Endodermal cell (in vitro differentiated cells): ENCODE measurements around the gene ARL13A. TPM values are rescaled to one million over a fixed set of nuclear protein-coding genes. Genes with fewer than 3 reads are reported as not detected.

Experiments used
- DNase-seq: peaks from one replicate; pipeline ENCODE4 v3.0.0-alpha.2; 2017
- H3K27ac ChIP-seq: 2 replicates; pipeline ENCODE4 v1.5.1; 2013; ENCODE audit warnings: mild to moderate bottlenecking, low read depth, low read length, moderate library complexity
- H3K27me3 ChIP-seq: 2 replicates; pipeline ENCODE4 v1.6.1; 2013; ENCODE audit warnings: mild to moderate bottlenecking, low read length, moderate library complexity; ENCODE audit not compliant: insufficient read depth, control insufficient read depth, poor library complexity, severe bottlenecking
- H3K36me3 ChIP-seq: 2 replicates; pipeline ENCODE4 v1.7.0; 2013; ENCODE audit warnings: mild to moderate bottlenecking, low read length, moderate library complexity; ENCODE audit not compliant: control insufficient read depth, insufficient read depth
- H3K4me1 ChIP-seq: one replicate; pipeline ENCODE4 v1.7.0; 2013; ENCODE audit warnings: low read length; ENCODE audit not compliant: control insufficient read depth, insufficient read depth
- H3K4me3 ChIP-seq: 2 replicates; pipeline ENCODE4 v1.5.1; 2013; ENCODE audit warnings: mild to moderate bottlenecking, low read length, moderate library complexity
- H3K9ac ChIP-seq: 2 replicates; pipeline ENCODE4 v1.6.1; 2013; ENCODE audit warnings: mild to moderate bottlenecking, low read length, moderate library complexity; ENCODE audit not compliant: poor library complexity, severe bottlenecking; ENCODE audit errors: extremely low read depth
- H3K9me3 ChIP-seq: 2 replicates; pipeline ENCODE4 v1.6.1; 2013; ENCODE audit warnings: mild to moderate bottlenecking, low read length, moderate library complexity; ENCODE audit not compliant: control insufficient read depth
- H3K27ac Mint-ChIP-seq: 2 replicates; pipeline ENCODE4 v1.8.0; 2020; ENCODE audit warnings: mixed read lengths
- H3K27me3 Mint-ChIP-seq: 2 replicates; pipeline ENCODE4 v1.8.0; 2021; ENCODE audit warnings: mild to moderate bottlenecking, mixed read lengths; ENCODE audit not compliant: insufficient read depth
- H3K36me3 Mint-ChIP-seq: 2 replicates; pipeline ENCODE4 v1.8.0; 2020; ENCODE audit warnings: low read depth, mixed read lengths
- H3K4me1 Mint-ChIP-seq: 2 replicates; pipeline ENCODE4 v1.8.0; 2020; ENCODE audit warnings: mixed read lengths
- H3K4me3 Mint-ChIP-seq: 2 replicates; pipeline ENCODE4 v1.8.0; 2020; ENCODE audit warnings: mild to moderate bottlenecking, moderate library complexity, mixed read lengths
- H3K9me3 Mint-ChIP-seq: 2 replicates; pipeline ENCODE4 v1.8.0; 2020; ENCODE audit warnings: mild to moderate bottlenecking, mixed read lengths
- WGBS, 2 experiments: methylation state at CpG; one replicate each; pipeline versions ENCODE4 v1.1.5 to v1.1.7; 2013; ENCODE audit warnings: missing lambda C conversion rate in 2 of 2, mixed read lengths in 1 of 2; ENCODE audit not compliant: insufficient coverage in 1 of 2, insufficient read length in 1 of 2; 5-methylcytosine and 5-hydroxymethylcytosine counted together
- total RNA-seq, 2 donors: library from RNA; stranded (reverse); fragmentation: NEBNext Ultra II Directional in 1 of 2; extraction: Animal tissue kit (Norgen Biotek cat#: 25700) in 1 of 2; gene quantifications; 2 replicates in 1 of 2; 3 replicates in 1 of 2; pipeline ENCODE4 v1.2.1, GENCODE V29; 2021
- TF ChIP-seq, protein P1 (sequence below): fragments of 200-600 bp; sonication (generic); conservative IDR thresholded peaks from 2 replicates; pipeline ENCODE4 v1.5.0; 2021; ENCODE audit warnings: antibody characterized with exemption, mild to moderate bottlenecking

ARL13A gene
- total RNA-seq, 2 donors from 2014 or later: not detected

DNA sequence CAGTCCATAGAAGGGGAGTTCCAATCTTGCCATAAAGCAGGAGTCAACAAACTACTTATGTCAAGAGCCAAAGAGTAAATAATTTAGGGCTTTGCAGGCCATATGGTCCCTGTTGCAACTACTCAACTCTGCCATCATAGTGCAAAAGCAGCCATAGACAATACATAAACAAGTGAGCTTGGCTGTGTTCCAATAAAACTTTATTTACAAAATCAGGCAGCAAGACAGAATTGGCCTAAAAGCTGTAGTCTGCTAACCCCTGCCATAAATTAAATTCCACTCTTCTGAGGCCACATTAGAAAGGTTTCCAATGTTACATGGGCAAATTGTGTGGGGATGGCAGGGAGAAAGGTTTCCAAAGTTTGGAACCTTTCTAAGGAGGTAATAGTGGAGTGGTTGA lies 67.7 kb downstream of the ARL13A start:
- no peaks in the 10 kb centered on the region for H3K4me1 Mint-ChIP-seq
- no peak overlapping the region for H3K9ac ChIP-seq
- no peak overlapping the region for H3K4me3 ChIP-seq
- H3K27me3 ChIP-seq: no peaks in the 10 kb centered on the region
- no peak overlapping the region for H3K27ac ChIP-seq
- H3K9me3 ChIP-seq: no peaks in the 10 kb centered on the region
- peaks cover 4% of the 10 kb centered on the region for H3K36me3 ChIP-seq
- H3K4me3 Mint-ChIP-seq: no peak overlapping the region
- no peaks in the 10 kb centered on the region for H3K27me3 Mint-ChIP-seq
- DNase-seq: no peak
- no peak overlapping the region for H3K27ac Mint-ChIP-seq
- peaks cover 42% of the 10 kb centered on the region for H3K9me3 Mint-ChIP-seq
- TF ChIP-seq, protein P1, sequence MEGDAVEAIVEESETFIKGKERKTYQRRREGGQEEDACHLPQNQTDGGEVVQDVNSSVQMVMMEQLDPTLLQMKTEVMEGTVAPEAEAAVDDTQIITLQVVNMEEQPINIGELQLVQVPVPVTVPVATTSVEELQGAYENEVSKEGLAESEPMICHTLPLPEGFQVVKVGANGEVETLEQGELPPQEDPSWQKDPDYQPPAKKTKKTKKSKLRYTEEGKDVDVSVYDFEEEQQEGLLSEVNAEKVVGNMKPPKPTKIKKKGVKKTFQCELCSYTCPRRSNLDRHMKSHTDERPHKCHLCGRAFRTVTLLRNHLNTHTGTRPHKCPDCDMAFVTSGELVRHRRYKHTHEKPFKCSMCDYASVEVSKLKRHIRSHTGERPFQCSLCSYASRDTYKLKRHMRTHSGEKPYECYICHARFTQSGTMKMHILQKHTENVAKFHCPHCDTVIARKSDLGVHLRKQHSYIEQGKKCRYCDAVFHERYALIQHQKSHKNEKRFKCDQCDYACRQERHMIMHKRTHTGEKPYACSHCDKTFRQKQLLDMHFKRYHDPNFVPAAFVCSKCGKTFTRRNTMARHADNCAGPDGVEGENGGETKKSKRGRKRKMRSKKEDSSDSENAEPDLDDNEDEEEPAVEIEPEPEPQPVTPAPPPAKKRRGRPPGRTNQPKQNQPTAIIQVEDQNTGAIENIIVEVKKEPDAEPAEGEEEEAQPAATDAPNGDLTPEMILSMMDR: no peak
- peaks cover 36% of the 10 kb centered on the region for H3K36me3 Mint-ChIP-seq
- no peaks in the 10 kb centered on the region for H3K4me1 ChIP-seq

DNA sequence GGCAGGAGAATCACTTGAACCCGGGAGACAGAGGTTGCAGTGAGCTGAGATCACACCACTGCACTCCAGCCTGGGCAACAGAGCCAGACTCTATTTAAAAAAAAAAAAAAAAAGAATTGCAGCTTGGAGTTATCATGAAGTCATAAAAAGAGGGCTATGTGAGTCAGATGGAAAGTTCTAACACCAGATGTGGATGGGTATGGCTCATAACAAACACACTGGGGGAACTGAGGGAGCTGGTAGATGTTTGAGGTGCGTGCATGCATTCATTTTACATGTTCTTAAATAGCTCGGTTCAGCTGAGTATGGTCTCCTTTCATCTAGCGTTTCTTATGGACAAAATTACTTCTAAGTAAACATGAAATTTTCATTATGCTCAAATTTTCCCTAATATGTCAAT lies 70.7 kb downstream of the ARL13A start:
- Mint-ChIP-seq H3K27ac (no peak overlapping the region), H3K36me3 (peaks cover 36% of the 10 kb centered on the region), H3K4me1 (no peaks in the 10 kb centered on the region), H3K4me3 (no peak overlapping the region), H3K9me3 (peaks cover 54% of the 10 kb centered on the region), H3K27me3 (no peaks in the 10 kb centered on the region)
- Histone ChIP-seq H3K27ac (no peak overlapping the region), H3K9ac (no peak overlapping the region), H3K36me3 (peaks cover 4% of the 10 kb centered on the region), H3K9me3 (no peaks in the 10 kb centered on the region), H3K4me1 (no peaks in the 10 kb centered on the region), H3K4me3 (no peak overlapping the region), H3K27me3 (no peaks in the 10 kb centered on the region)
- TF ChIP-seq, protein P1: no peak
- WGBS, 2 experiments: 100% methylated on average over 3 of the region's 4 CpGs; no CpG with 5 or more reads in 1 of the 2 experiments
- DNase-seq: no peak

Other genes with a start within 250 kb of the ARL13A start
- under 1 TPM in 1 of 2 donors, not detected in 1; 0.24 TPM for gene SYTL4, start 237.6 kb upstream of the ARL13A start, total RNA-seq
- gene CSTF2, start 149.3 kb upstream of the ARL13A start, total RNA-seq: 10 to 100 TPM; 27.4 to 28.3 TPM
- not detected for gene NOX1, start 95.3 kb upstream of the ARL13A start, total RNA-seq
- gene XKRX, start 40.8 kb upstream of the ARL13A start, total RNA-seq: under 1 TPM; 0.84 to 0.99 TPM
- 10 to 100 TPM; 14.1 to 19.8 TPM for gene TRMT2B, start 82.4 kb downstream of the ARL13A start, total RNA-seq
- gene TMEM35A, start 109.2 kb downstream of the ARL13A start, total RNA-seq: under 1 TPM; 0.75 to 0.80 TPM
- 10 to 100 TPM; 24.5 to 36.9 TPM for gene CENPI, start 128.5 kb downstream of the ARL13A start, total RNA-seq